SW480 (cell line): ENCODE results near the gene ARL6IP4.
"Not testable (repeated sequence)": the region's sequence is repeated elsewhere in the genome, so short reads cannot be mapped to it uniquely, and the experiment has no call there.

Experiments used
- DNase-seq: peaks from one replicate; pipeline ENCODE4 v3.0.0-alpha.2; 2016; ENCODE audit warnings: low spot score

The ARL6IP4 gene

GRCh38 chr12:122980183-122981035 lies at the start of gene ARL6IP4:
ARL6IP4 (plus strand) TSS chr12:122980681; CDS start chr12:122981140, 459 bp downstream.
- peak; percentile 43 for DNase-seq

GRCh38 chr12:122932207-122932606 lies 48.3 kb upstream of the ARL6IP4 start:
- DNase-seq = no peak

DNA sequence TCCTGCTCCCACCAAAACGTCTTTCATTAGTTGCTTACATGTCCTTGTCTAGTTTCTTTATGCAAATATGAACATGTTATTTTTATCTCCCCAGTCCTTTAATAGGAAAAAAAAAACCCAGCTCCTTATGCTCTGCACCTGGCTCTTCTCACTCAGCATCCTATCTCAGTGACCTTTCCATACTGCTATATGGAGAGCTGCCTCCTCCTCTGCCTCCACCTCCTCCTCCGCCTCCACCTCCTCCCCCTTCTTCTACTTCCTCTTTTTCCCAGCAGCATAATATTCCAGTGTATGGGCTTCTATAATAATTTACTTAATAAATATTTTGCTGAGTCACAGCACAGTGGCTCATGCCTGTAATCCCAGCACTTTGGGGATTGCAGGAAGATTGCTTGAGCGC lies 45.8 kb upstream of the ARL6IP4 start:
- no peak for DNase-seq

- no peak for DNase-seq
Measured at GRCh38 chr12:122935318-122935717, 45.2 kb upstream of the ARL6IP4 start.

- DNase-seq = no peak
Measured at GRCh38 chr12:122937622-122938091, 42.8 kb upstream of the ARL6IP4 start.

- no peak for DNase-seq
Measured at GRCh38 chr12:122939125-122939524, 41.4 kb upstream of the ARL6IP4 start.

- DNase-seq = not testable (repeated sequence)
Measured at GRCh38 chr12:122941351-122941750, 39.1 kb upstream of the ARL6IP4 start.

GRCh38 chr12:122942637-122943036 lies 37.8 kb upstream of the ARL6IP4 start:
- DNase-seq = peak; percentile 44

DNA sequence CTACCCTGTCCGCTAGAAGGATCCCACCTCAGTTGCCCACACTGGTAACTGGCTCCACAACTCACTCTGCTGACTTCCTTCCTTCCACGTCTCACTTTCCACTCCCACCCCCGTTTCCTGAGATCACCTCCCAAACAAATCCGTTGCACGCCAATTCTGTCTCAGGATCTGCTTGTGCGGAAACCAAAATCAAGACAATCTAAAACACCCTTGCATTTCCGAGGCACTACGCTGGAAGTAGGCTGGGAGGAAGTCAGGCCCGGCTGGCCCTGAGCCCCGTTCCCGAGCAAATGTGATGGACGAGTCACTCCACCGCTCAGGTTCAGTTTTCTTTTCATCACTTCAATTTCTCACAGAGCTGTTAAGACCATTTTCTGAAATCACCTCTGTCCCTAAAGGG lies 37.3 kb upstream of the ARL6IP4 start:
- no peak for DNase-seq

- peak; percentile 88 for DNase-seq
Measured at GRCh38 chr12:122944605-122945592, 35.6 kb upstream of the ARL6IP4 start.

DNA sequence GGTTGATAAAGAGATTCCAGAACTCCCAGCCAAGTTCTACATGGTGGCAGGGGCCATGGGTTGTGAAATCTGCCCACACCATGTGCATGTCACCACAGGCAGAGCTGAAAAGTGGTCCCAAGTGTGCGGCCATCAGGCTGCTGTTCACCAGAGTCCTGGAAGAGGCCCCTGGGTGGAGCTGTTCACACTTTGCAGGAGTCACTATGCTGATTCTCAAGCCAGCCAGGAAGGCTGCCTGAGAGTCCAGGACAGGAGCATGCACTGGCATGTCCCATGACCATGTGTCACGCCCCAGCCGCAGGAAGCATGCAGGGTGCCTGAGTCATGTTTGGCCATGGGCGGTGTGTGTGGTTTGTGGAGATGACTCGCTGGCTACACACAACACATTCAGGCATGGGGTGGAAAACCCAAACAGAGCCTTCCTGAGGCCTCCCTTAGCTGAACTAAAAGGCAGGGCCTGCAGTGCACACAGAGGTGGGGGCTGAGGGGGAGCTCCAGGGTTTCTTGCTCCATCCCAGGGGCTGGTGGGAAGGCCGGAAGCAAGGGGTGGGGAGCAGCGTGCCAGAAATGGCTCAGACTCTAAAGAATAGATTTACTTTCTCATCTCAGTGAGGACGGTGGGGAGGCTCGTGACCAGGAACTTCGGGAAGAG lies 33.7 kb upstream of the ARL6IP4 start:
- DNase-seq = peak; percentile 96

GRCh38 chr12:122947352-122947792 lies 33.1 kb upstream of the ARL6IP4 start:
- peak; percentile 54 for DNase-seq

GRCh38 chr12:122948605-122949004 lies 31.9 kb upstream of the ARL6IP4 start:
- no peak for DNase-seq

GRCh38 chr12:122949405-122949804 lies 31.1 kb upstream of the ARL6IP4 start:
- DNase-seq = no peak

GRCh38 chr12:122949816-122950675 lies 30.4 kb upstream of the ARL6IP4 start:
- DNase-seq = peak; percentile 29

DNA sequence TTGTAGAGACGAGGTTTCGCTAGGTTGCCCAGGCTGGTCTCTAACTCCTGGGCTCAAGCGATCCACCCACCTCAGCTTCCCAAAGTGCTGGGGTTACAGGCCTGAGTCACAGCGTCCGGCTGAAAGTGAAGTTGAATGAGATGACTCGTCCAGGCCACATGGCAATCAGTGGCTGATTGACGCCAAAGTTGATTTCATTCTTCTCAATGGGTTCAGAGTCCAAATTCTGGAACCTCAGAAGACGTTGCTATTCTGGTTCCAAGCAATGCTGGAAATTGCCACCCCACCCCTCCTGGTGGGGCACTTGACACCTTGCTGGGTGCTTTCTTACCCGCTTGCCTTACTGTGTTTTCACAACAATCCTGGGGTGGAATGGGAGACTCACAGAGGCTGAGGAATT lies 29.1 kb upstream of the ARL6IP4 start:
- peak; percentile 56 for DNase-seq

DNA sequence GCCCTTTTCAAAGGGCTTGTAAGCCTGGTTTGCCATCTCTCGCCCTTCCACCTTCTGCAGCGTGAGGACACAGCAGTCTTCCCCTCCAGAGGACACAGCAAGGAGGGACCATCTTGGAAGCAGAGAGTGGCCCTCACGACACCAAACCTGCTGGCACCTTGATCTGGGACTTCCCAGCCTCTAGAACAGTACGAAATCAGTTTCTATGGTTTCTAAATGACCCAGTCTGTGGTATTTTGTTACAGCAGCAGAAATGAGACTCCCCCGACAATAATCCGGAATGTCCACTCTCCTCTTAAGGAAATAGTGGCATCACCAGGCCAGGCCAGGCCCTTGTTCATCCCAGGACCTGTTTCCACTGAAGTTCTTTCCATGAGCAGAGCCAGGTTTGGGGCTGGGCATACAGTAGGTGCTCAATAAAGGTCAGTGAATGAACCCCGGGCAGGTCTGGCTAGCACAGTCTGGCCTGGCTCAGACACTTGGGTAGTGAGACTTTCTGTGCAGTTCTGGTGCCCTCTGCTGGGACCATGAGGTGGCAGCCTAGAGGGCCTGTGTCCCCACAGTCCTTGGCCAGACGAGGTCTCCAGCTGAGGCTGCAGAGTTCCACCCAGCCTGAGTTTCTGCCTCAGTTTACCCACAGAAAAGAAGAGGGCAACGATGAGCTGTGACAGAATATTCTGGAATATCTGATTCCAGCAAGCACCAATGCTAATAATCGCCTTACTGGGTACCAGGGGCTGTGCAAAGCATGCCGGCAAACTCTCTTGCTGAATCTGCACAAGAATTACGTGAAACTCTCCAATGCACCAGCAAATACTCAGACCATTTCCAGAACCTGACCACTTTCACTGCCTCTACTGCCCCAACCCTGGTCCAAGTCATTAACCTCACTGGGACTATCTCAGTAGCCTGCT lies 28.2 kb upstream of the ARL6IP4 start:
- DNase-seq = peak; percentile 54

- DNase-seq = no peak
Measured at GRCh38 chr12:122955156-122955555, 25.3 kb upstream of the ARL6IP4 start.

DNA sequence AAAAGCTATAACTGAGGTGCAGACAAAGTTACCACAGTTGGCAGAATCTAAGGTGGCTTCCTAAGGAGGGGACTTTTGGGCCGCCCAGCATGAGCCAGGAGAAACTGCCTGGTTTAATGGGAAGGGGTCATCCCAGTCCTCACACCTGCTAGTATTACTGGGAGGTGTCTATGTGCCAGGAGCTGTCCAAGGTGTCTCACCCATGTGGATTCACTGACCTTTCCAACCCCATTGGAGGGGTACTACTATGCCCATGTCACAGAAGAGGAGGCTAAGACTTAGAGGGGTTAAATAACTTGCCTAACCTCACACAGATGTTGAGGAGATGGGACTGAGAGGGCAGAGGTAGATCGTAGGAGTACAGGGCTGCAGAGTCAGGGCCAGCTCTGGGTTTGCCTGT lies 24.4 kb upstream of the ARL6IP4 start:
- DNase-seq = no peak
